IMR-90 (cell line): ENCODE measurements around the gene CYP2R1. TPM values are rescaled to one million over a fixed set of nuclear protein-coding genes. Genes with fewer than 3 reads are reported as not detected.

Experiments used
- ATAC-seq: fragments of 200-7000 bp; cut with Tn5 transposase; 2 replicates; pipeline ENCODE4 v1.9.1; 2020; ENCODE audit warnings: low read depth, mild to moderate bottlenecking, moderate library complexity
- BruUV-seq: library from RNA; stranded (reverse); fragments of 400-500 nt; replicated peaks from 2 replicates; lab custom pipeline; 2021; lab: Mats Ljungman, UMichigan
- CTCF ChIA-PET: fragments of 300-600 bp; formaldehyde crosslinking; extraction: SDS; loops from one replicate; lab custom pipeline; 2021; ENCODE audit warnings: antibody characterized with exemption; lab: Yijun Ruan, JAX
- POLR2A ChIA-PET: fragments of 300-600 bp; sonication (Branson Sonifier 250); formaldehyde crosslinking; loops from one replicate; lab custom pipeline; 2022; ENCODE audit warnings: antibody characterized with exemption; ENCODE audit not compliant: unreplicated experiment; lab: Charles Lee
- DNase-seq: peaks from one replicate; pipeline ENCODE4 v3.0.0; 2013
- H2AFZ ChIP-seq: replicated peaks from 2 replicates; pipeline ENCODE3; 2013; ENCODE audit warnings: low read length, mild to moderate bottlenecking; ENCODE audit not compliant: poor library complexity
- H2AK5ac ChIP-seq: 2 replicates; pipeline ENCODE4 v1.6.1; 2013; ENCODE audit warnings: low read depth, low read length, inconsistent platforms
- H2AK9ac ChIP-seq: replicated peaks from 2 replicates; pipeline ENCODE3; 2013; ENCODE audit warnings: mild to moderate bottlenecking, low read depth, low read length, moderate library complexity; ENCODE audit not compliant: poor library complexity
- H2BK120ac ChIP-seq: 2 replicates; pipeline ENCODE4 v1.6.1; 2013; ENCODE audit warnings: low read depth, low read length, inconsistent platforms
- H2BK15ac ChIP-seq: 3 replicates; pipeline ENCODE4 v1.6.1; 2013; ENCODE audit warnings: low read depth, low read length, inconsistent platforms
- H2BK20ac ChIP-seq: 2 replicates; pipeline ENCODE4 v1.6.1; 2013; ENCODE audit warnings: low read depth, mild to moderate bottlenecking, inconsistent platforms, low read length, moderate library complexity
- H2BK5ac ChIP-seq: 2 replicates; pipeline ENCODE4 v1.6.1; 2013; ENCODE audit warnings: mild to moderate bottlenecking, low read depth, low read length, inconsistent platforms; ENCODE audit not compliant: poor library complexity, severe bottlenecking
- H3K14ac ChIP-seq: replicated peaks from 2 replicates; pipeline ENCODE4 v1.6.1; 2013; ENCODE audit warnings: low read depth, low read length, inconsistent platforms
- H3K18ac ChIP-seq: 2 replicates; pipeline ENCODE4 v1.6.1; 2013; ENCODE audit warnings: low read depth, low read length, control low read depth
- H3K23ac ChIP-seq: 2 replicates; pipeline ENCODE4 v1.6.1; 2013; ENCODE audit warnings: low read depth, low read length, inconsistent platforms
- H3K27ac ChIP-seq: 2 replicates; pipeline ENCODE4 v1.5.1; 2013; ENCODE audit warnings: mild to moderate bottlenecking, control low read depth, low read length; ENCODE audit not compliant: insufficient read depth
- H3K27me3 ChIP-seq: 2 replicates; pipeline ENCODE4 v1.6.1; 2013; ENCODE audit warnings: low read length; ENCODE audit not compliant: control insufficient read depth, insufficient read depth
- H3K36me3 ChIP-seq: 2 replicates; pipeline ENCODE4 v1.6.1; 2013; ENCODE audit warnings: low read length, mixed read lengths; ENCODE audit not compliant: control insufficient read depth, insufficient read depth
- H3K4ac ChIP-seq: 2 replicates; pipeline ENCODE4 v1.6.1; 2013; ENCODE audit warnings: low read depth, low read length, inconsistent platforms
- H3K4me1 ChIP-seq: 2 replicates; pipeline ENCODE4 v1.6.1; 2013; ENCODE audit warnings: low read length, mixed read lengths; ENCODE audit not compliant: control insufficient read depth, insufficient read depth
- H3K4me2 ChIP-seq: 2 replicates; pipeline ENCODE4 v1.6.1; 2013; ENCODE audit warnings: low read depth, mild to moderate bottlenecking, control low read depth, low read length, moderate library complexity
- H3K4me3 ChIP-seq: 2 replicates; pipeline ENCODE4 v1.5.1; 2013; ENCODE audit warnings: low read depth, mild to moderate bottlenecking, control low read depth, low read length, moderate library complexity; ENCODE audit not compliant: insufficient read depth
- H3K56ac ChIP-seq: 2 replicates; pipeline ENCODE4 v1.6.1; 2013; ENCODE audit warnings: low read length, inconsistent platforms; ENCODE audit not compliant: insufficient read depth; ENCODE audit errors: extremely low read depth
- H3K79me1 ChIP-seq, 2 experiments: 2 replicates each; pipeline ENCODE4 v1.6.1; 2013; ENCODE audit warnings: low read length in 2 of 2, inconsistent platforms in 1 of 2, low read depth in 1 of 2
- H3K9ac ChIP-seq: 2 replicates; pipeline ENCODE4 v1.6.1; 2013; ENCODE audit warnings: low read depth, low read length, control low read depth
- H3K9me1 ChIP-seq: 2 replicates; pipeline ENCODE4 v1.6.1; 2013; ENCODE audit warnings: low read length, inconsistent platforms; ENCODE audit not compliant: insufficient read depth
- H3K9me3 ChIP-seq: 2 replicates; pipeline ENCODE4 v1.6.1; 2013; ENCODE audit warnings: low read length; ENCODE audit not compliant: control insufficient read depth, insufficient read depth
- H4K20me1 ChIP-seq: 2 replicates; pipeline ENCODE4 v1.6.1; 2013; ENCODE audit warnings: low read length, inconsistent platforms; ENCODE audit not compliant: insufficient read depth
- H4K5ac ChIP-seq: 2 replicates; pipeline ENCODE4 v1.6.1; 2013; ENCODE audit warnings: mild to moderate bottlenecking, low read depth, low read length, control low read depth
- H4K8ac ChIP-seq, 2 experiments: 2 replicates each; pipeline ENCODE4 v1.6.1; 2013; ENCODE audit warnings: low read depth in 2 of 2, low read length in 2 of 2, control low read depth in 1 of 2, inconsistent platforms in 1 of 2
- H4K91ac ChIP-seq: 2 replicates; pipeline ENCODE4 v1.6.1; 2013; ENCODE audit warnings: low read depth, low read length, inconsistent platforms; ENCODE audit not compliant: insufficient read depth
- BHLHE40 ChIP-seq: fragments of 150-350 bp; IDR thresholded peaks from 2 replicates; pipeline ENCODE4 v1.6.1; 2016; ENCODE audit warnings: mild to moderate bottlenecking, low read depth, low read length
- CHD1 ChIP-seq: IDR thresholded peaks from 2 replicates; pipeline ENCODE4 v1.6.1; 2012; ENCODE audit warnings: low read depth, low read length, improper control_type of control experiment
- FOS ChIP-seq: fragments of 150-350 bp; IDR thresholded peaks from 2 replicates; pipeline ENCODE4 v1.6.1; 2016; ENCODE audit warnings: low read depth, low read length
- MAZ ChIP-seq: IDR thresholded peaks from 2 replicates; pipeline ENCODE4 v1.6.1; 2012; ENCODE audit warnings: low read depth, mild to moderate bottlenecking, low read length, improper control_type of control experiment, moderate library complexity, borderline replicate concordance
- MXI1 ChIP-seq: IDR thresholded peaks from 2 replicates; pipeline ENCODE4 v1.6.1; 2012; ENCODE audit warnings: low read depth, mild to moderate bottlenecking, low read length, moderate library complexity, borderline replicate concordance
- NFE2L2 ChIP-seq: fragments of 150-350 bp; IDR thresholded peaks from 2 replicates; pipeline ENCODE4 v1.6.1; 2016; ENCODE audit warnings: low read depth, mild to moderate bottlenecking, low read length
- RAD21 ChIP-seq: IDR thresholded peaks from 2 replicates; pipeline ENCODE4 v1.6.1; 2012; ENCODE audit warnings: low read length, improper control_type of control experiment
- SMC3 ChIP-seq: fragments of 150-350 bp; IDR thresholded peaks from 2 replicates; pipeline ENCODE4 v1.6.1; 2016; ENCODE audit warnings: low read depth, mild to moderate bottlenecking, antibody characterized with exemption, low read length, moderate library complexity
- WGBS, 2 experiments: methylation state at CpG; one replicate each; pipeline versions ENCODE4 v1.1.5 to v1.1.7; 2013; ENCODE audit warnings: missing lambda C conversion rate in 2 of 2; ENCODE audit not compliant: insufficient read length in 1 of 2; ENCODE audit errors: extremely low coverage in 2 of 2; 5-methylcytosine and 5-hydroxymethylcytosine counted together
- dilution Hi-C: fragments of 300-500 bp; cut with HindIII; formaldehyde crosslinking; loops from one replicate; pipeline ENCODE4 v1.14.3; 2018; ENCODE audit warnings: low sequenced_read_pairs; ENCODE audit not compliant: unreplicated experiment
- in situ Hi-C: fragments of 300-500 bp; cut with MboI; formaldehyde crosslinking; loops from 3 replicates; pipeline ENCODE4 v1.14.3; 2019; ENCODE audit warnings: low sequenced_read_pairs, inconsistent platforms, mixed read lengths
- intact Hi-C: fragments of 100-400 bp; cut with micrococcal nuclease; formaldehyde crosslinking; loops from 2 replicates; pipeline ENCODE4 v1.10.0; 2022
- polyA plus RNA-seq, 3 experiments: library from polyadenylated mRNA; depleted of rRNA; stranded (reverse); fragments of >200 nt; gene quantifications; 2 replicates each; pipeline ENCODE4 v1.2.3, GENCODE V29; 2012; ENCODE audit warnings: low replicate concordance in 1 of 3
- total RNA-seq: library from RNA; depleted of rRNA; stranded (reverse); fragments of >200 nt; gene quantifications from 2 replicates; pipeline ENCODE4 v1.2.3, GENCODE V29; 2012
- TF ChIP-seq, protein P1 (sequence below): conservative IDR thresholded peaks from 2 replicates; pipeline ENCODE4 v1.5.1; 2012; ENCODE audit warnings: mild to moderate bottlenecking, low read depth, low read length, improper control_type of control experiment
- TF ChIP-seq, protein P2 (sequence below): fragments of 150-350 bp; IDR thresholded peaks from 2 replicates; pipeline ENCODE4 v1.6.1; 2017; ENCODE audit warnings: mild to moderate bottlenecking, antibody characterized with exemption, low read length, low read depth

Gene CYP2R1
- total and polyA plus RNA-seq, 2 of the 4 experiments (the other 2 are of a cell fraction) = 4.7 to 5.2 TPM

- H2BK15ac ChIP-seq = no peak overlapping the region
- H3K79me1 ChIP-seq = no peaks in the 10 kb centered on the region
- H3K4me1 ChIP-seq = no peaks in the 10 kb centered on the region
- H2BK5ac ChIP-seq = no peak overlapping the region
- no peak overlapping the region for H4K5ac ChIP-seq
- no peak overlapping the region for H3K9ac ChIP-seq
- intact Hi-C loops = no loop called here
- in situ Hi-C loops = no loop called here
- dilution Hi-C loops = no loop called here
- H3K4me2 ChIP-seq = no peak overlapping the region
- no peak for ATAC-seq
- WGBS, 2 experiments = no CpG with 5 or more reads among the region's 3 CpGs
- H3K4ac ChIP-seq = no peak overlapping the region
- ChIA-PET POLR2A (no interaction called here), CTCF (interaction anchor here (0.7 kb wide), 1 partner anchor 87 kb away, joined by 3 read pairs; no protein-coding TSS in a partner anchor)
- BruUV-seq = no TSS peak
- H2BK120ac ChIP-seq = no peak overlapping the region
- H3K23ac ChIP-seq = no peak overlapping the region
- H3K4me3 ChIP-seq = no peak overlapping the region
- no peaks in the 10 kb centered on the region for H3K27me3 ChIP-seq
- no peak overlapping the region for H2AFZ ChIP-seq
- H2BK20ac ChIP-seq = no peak overlapping the region
- no peaks in the 10 kb centered on the region for H3K9me1 ChIP-seq
- H3K9me3 ChIP-seq = no peaks in the 10 kb centered on the region
- H2AK5ac ChIP-seq = no peak overlapping the region
- TF ChIP-seq NFE2L2 = no peak
- no peak for TF ChIP-seq BHLHE40
- TF ChIP-seq SMC3 = no peak
- TF ChIP-seq CHD1 = no peak
- TF ChIP-seq MAZ = no peak
- no peak for TF ChIP-seq MXI1
- TF ChIP-seq, protein P1, sequence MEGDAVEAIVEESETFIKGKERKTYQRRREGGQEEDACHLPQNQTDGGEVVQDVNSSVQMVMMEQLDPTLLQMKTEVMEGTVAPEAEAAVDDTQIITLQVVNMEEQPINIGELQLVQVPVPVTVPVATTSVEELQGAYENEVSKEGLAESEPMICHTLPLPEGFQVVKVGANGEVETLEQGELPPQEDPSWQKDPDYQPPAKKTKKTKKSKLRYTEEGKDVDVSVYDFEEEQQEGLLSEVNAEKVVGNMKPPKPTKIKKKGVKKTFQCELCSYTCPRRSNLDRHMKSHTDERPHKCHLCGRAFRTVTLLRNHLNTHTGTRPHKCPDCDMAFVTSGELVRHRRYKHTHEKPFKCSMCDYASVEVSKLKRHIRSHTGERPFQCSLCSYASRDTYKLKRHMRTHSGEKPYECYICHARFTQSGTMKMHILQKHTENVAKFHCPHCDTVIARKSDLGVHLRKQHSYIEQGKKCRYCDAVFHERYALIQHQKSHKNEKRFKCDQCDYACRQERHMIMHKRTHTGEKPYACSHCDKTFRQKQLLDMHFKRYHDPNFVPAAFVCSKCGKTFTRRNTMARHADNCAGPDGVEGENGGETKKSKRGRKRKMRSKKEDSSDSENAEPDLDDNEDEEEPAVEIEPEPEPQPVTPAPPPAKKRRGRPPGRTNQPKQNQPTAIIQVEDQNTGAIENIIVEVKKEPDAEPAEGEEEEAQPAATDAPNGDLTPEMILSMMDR = no peak
- TF ChIP-seq, protein P2, sequence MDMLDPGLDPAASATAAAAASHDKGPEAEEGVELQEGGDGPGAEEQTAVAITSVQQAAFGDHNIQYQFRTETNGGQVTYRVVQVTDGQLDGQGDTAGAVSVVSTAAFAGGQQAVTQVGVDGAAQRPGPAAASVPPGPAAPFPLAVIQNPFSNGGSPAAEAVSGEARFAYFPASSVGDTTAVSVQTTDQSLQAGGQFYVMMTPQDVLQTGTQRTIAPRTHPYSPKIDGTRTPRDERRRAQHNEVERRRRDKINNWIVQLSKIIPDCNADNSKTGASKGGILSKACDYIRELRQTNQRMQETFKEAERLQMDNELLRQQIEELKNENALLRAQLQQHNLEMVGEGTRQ = no peak
- TF ChIP-seq FOS = no peak
- no peak for TF ChIP-seq RAD21
- H3K56ac ChIP-seq = no peak overlapping the region
- H3K18ac ChIP-seq = no peak overlapping the region
- H4K20me1 ChIP-seq = no peaks in the 10 kb centered on the region
- H2AK9ac ChIP-seq = no peak overlapping the region
- H3K36me3 ChIP-seq = no peaks in the 10 kb centered on the region
- H4K91ac ChIP-seq = no peak overlapping the region
- no peak overlapping the region for H3K14ac ChIP-seq
- no peak for DNase-seq
- H4K8ac ChIP-seq = no peak overlapping the region
- H3K27ac ChIP-seq = no peak overlapping the region
Measured at GRCh38 chr11:14857621-14858020, 34.4 kb downstream of the CYP2R1 start.
